Ureter (tissue), 1 donor: ENCODE measurements around the gene PRKX. TPM values are rescaled to one million over a fixed set of nuclear protein-coding genes. Genes with fewer than 3 reads are reported as not detected.
"Not testable (repeated sequence)": the region's sequence is repeated elsewhere in the genome, so short reads cannot be mapped to it uniquely, and the experiment has no call there.

Source experiments
- DNase-seq: peaks from one replicate; pipeline ENCODE4 v3.0.0-alpha.2; 2020; ENCODE audit warnings: low spot score
- total RNA-seq: library from RNA; stranded (reverse); gene quantifications from one replicate; pipeline ENCODE4 v1.2.4, GENCODE V29; 2023
- donor health status: DM: yes; HTN: yes; CAD: no.

PRKX gene
- total RNA-seq, 1 donor from 2014 or later: 15.2 TPM

DNA sequence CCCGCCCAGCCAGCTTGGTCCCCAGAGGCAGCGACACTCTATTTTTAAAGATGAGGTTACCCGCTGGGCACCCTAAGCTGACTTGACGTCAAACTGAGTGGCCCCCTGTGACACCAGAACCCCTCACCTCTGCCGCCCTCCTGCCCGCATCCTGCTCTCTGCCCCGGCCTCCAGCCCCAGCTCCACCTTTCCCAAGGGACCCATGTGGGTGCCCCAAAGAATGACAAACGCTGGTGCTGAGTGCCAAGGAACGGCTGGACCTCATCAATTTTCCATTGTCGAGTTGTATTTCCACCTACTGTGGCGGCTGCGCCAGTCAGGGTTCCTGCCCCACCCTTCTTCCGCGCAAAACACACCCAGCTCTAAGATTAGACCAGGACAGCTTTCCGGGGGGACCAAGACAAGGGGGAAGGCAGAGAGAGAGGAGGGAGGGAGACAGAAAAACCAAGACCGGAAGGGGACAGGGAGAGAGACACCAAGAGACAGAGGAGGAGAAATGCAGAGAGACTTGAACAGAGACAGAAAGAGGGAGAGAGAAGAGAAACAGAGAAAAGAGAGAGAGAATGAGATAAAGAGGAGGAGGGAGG, 2.0 kb downstream of the PRKX start:
- no peak for DNase-seq

GRCh38 chrX:3707673-3708274, 5.7 kb downstream of the PRKX start:
- not testable (repeated sequence) for DNase-seq

DNA sequence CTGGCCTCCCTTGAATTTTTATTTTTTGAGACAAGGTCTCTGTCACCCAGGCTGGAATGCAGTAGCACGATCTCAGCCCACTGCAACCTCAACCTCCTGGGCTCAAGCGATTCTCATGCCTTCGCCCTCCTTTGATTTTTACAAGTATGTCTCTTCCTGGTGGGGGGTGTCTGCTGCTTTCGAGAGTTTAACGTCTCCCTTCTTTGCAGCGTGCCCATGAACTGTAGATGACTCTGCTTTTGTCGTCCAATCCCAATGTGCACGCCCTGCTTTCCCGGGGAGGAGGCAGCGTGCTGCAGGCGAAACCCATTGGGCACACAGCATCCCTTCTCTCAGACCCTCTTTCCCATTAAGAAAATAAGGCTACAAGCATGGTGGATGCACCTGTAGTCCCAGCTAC, 7.0 kb downstream of the PRKX start:
- no peak for DNase-seq

- not testable (repeated sequence) for DNase-seq
Observed at GRCh38 chrX:3703251-3703650, 10.2 kb downstream of the PRKX start.

GRCh38 chrX:3702095-3702494, 11.4 kb downstream of the PRKX start:
- not testable (repeated sequence) for DNase-seq

DNA sequence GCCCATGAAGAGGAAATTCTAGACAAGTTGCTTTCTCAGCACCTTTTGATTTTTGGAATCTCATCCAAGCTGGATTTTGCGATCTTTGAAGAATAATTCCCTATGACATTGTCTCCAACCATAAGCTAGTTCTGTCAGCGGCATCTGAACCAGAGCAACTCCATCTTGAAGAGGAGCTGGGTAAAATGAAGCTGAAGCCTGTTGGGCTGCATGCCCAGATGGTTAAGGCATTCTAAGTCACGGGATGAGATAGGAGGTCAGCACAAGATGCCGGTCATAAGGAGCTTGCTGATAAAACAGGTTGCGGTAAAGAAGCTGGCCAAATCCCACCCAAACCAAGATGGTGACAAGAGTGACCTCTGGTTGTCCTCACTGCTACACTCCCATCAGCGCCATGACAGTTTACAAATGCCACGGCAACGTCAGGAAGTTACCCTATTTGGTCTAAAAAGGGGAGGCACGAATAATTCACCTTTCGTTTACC, 12.0 kb downstream of the PRKX start:
- DNase-seq: not testable (repeated sequence)

GRCh38 chrX:3699821-3700381, 13.5 kb downstream of the PRKX start:
- no peak for DNase-seq

GRCh38 chrX:3697701-3698279, 15.7 kb downstream of the PRKX start:
- no peak for DNase-seq

GRCh38 chrX:3697220-3697684, 16.2 kb downstream of the PRKX start:
- DNase-seq: no peak

- no peak for DNase-seq
Observed at GRCh38 chrX:3695536-3695935, 17.9 kb downstream of the PRKX start.

DNA sequence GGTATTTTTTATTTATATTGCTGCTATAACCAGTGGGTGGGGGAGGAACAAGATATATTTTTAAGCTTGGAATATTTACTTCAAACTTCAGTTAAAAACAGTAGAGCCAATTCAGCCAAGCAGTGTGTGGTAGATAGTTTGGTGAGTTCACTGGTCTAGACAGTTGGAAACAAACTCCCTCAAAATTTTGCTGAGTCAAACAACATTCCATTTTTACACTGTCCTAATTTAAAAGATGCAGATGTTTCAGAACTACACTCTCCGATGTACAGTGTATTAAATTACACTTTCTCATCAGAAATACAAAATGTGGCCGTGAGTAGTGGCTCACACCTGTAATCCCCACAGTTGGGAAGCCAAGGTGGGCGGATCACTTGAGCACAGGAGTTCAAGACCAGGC, 23.3 kb downstream of the PRKX start:
- no peak for DNase-seq

DNA sequence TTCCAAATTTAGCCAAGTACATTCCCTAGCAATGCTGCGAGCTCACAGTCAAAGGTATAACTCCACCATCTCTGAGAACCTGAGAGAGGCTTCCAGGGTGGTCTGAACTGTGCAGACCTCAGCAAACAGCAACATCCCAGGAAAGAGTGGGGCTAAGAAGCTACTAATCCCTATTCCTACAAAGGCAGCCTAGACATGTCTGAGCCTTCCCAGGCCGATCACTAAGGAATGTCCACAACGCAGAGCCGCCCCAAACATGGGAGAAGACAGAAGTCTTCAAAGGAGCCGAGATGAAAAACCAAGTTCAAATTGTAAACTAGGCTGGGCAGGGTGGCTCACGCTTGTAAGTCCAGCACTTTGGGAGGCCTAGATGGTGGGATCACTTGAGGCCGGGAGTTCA, 30.2 kb downstream of the PRKX start:
- not testable (repeated sequence) for DNase-seq

- DNase-seq: no peak
Observed at GRCh38 chrX:3680459-3680858, 33.0 kb downstream of the PRKX start.

GRCh38 chrX:3679669-3680068, 33.8 kb downstream of the PRKX start:
- no peak for DNase-seq

DNA sequence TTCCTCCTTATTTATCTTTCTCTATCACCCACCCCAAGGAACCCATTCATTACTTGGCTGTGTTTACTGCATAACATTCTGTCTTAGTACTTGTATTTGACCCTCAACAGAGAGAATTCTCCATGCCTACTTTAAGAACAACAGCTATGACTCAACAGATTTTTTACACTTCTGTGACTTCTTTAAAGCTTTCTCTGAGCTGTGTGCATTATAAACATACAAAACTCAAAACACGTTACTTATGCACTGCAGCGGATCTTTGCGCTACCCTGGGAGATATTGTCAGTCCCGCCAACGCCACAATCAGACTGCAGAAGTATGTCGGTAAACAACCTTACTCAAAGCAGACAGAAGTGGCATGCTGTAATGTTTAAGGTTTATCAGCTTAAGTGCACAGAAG, 35.1 kb downstream of the PRKX start:
- DNase-seq: no peak

DNA sequence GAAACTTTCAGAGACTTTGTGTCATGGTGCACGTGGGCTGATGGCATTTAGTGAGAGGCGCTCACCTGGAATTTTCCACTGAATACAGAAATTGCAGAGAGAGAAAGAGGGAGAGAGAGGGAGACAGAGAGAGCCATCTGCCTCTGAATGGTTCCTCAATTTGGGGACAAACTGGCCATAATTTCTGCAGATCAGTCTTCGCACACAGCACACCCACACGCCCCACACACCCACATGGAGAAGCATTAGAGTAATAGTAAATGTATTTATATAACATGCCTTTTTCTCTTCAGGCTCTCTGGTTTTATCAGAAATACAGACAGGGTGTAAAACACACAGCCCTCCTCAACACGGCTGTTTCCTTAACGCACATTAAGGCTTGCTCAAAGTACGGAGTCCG, 38.6 kb downstream of the PRKX start:
- no peak for DNase-seq

GRCh38 chrX:3669841-3670475, 43.5 kb downstream of the PRKX start:
- no peak for DNase-seq

DNA sequence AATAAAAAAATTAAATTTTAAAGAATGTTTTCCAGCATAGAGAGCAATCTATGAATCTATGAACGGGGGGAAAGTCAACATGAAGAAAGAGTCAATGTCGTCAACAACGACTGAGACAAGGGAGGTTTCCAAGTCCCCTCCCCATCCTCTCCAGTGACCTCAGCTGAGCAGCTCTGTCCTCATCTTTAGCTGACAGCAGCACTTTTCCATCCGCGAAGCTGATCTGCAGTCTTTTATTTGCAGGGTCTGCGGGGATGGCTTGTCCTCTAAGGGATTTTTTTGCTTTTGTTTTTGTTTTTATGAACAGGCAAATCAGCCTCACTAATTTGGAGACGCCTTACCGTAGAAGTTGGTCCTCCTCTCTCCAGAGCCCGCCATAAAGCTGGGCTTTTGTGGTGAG, 46.5 kb downstream of the PRKX start:
- DNase-seq: no peak

DNA sequence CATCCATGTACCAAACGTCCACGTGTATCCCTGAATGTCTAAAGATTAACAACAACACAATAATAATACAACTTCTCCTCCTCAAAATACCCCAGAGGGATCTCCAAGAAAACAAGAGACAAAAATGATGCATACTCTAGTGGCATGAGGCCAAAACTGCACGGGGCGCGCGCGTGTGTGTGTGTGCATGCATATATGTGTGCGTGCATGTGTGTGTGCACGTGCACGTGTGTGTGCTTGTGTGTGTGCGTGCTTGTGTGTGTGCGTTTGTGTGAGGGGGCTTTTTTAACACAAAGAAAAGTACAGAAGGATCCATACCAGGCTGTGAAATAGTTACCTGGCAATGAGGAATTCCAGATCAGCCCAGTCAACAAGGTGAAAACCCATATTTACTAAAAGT, 48.5 kb downstream of the PRKX start:
- DNase-seq: no peak

GRCh38 chrX:3663576-3664250, 49.7 kb downstream of the PRKX start:
- not testable (repeated sequence) for DNase-seq

- DNase-seq: no peak
Observed at GRCh38 chrX:3659761-3660160, 53.7 kb downstream of the PRKX start.

DNA sequence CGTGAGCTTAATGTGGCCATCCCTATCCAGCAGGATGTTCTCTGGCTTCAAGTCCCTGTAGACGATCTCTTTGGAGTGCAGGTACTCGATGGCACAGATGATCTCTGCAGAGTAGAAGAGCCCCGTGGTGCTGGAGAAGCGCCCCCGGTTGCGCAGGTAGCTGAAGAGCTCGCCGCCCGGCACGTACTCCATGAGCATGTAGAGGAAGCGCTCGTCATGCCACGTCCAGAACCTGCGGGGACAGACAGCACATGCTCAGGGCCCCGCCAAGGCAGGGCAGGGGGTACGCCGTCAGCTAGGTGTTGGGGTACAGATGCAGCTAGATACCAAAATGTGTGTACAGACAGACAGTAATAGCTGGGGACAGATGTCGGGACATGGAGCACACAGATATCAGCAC, 58.3 kb downstream of the PRKX start:
- DNase-seq: no peak
